Measurements from ENCODE around the gene NOP9.

DNA sequence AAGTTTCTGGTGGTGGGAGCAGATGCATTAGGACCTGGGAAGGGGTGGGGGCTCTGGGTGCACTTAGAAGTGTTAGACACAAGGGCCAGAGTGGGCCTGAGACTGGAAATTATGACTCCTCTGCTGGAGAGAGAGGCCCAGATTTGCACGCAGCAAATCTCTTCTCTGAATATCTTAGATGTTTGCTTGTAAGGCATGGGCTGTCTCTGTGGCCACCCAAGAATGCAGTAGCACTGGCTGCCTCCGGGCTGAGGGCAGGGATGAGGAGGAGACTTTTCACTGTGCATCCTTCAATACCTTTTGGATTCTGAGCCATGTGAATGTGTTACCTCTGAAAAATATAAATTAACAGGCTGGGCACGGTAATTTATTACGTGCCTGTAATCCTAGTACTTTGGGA lies 14.3 kb upstream of the NOP9 start:
- TF ChIP-seq, protein P1, sequence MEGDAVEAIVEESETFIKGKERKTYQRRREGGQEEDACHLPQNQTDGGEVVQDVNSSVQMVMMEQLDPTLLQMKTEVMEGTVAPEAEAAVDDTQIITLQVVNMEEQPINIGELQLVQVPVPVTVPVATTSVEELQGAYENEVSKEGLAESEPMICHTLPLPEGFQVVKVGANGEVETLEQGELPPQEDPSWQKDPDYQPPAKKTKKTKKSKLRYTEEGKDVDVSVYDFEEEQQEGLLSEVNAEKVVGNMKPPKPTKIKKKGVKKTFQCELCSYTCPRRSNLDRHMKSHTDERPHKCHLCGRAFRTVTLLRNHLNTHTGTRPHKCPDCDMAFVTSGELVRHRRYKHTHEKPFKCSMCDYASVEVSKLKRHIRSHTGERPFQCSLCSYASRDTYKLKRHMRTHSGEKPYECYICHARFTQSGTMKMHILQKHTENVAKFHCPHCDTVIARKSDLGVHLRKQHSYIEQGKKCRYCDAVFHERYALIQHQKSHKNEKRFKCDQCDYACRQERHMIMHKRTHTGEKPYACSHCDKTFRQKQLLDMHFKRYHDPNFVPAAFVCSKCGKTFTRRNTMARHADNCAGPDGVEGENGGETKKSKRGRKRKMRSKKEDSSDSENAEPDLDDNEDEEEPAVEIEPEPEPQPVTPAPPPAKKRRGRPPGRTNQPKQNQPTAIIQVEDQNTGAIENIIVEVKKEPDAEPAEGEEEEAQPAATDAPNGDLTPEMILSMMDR (IDR thresholded peaks at IDR 0.05; ENCODE audit: low read depth, low read length, poor library complexity, severe bottlenecking) = no peak
- no peak for TF ChIP-seq EZH2phosphoT487 (IDR thresholded peaks at IDR 0.05; ENCODE audit: borderline replicate concordance, low read length)
